GM18508 (cell line): ENCODE measurements around the gene SRRM3.
"Not testable (repeated sequence)": the region's sequence is repeated elsewhere in the genome, so short reads cannot be mapped to it uniquely, and the experiment has no call there.

Source experiments
- ATAC-seq: cut with Tn5 transposase; IDR thresholded peaks from one replicate; pipeline ENCODE4 v1.9.1; 2021; ENCODE audit warnings: moderate number of reproducible peaks; ENCODE audit not compliant: insufficient read depth, unreplicated experiment

SRRM3 gene

DNA sequence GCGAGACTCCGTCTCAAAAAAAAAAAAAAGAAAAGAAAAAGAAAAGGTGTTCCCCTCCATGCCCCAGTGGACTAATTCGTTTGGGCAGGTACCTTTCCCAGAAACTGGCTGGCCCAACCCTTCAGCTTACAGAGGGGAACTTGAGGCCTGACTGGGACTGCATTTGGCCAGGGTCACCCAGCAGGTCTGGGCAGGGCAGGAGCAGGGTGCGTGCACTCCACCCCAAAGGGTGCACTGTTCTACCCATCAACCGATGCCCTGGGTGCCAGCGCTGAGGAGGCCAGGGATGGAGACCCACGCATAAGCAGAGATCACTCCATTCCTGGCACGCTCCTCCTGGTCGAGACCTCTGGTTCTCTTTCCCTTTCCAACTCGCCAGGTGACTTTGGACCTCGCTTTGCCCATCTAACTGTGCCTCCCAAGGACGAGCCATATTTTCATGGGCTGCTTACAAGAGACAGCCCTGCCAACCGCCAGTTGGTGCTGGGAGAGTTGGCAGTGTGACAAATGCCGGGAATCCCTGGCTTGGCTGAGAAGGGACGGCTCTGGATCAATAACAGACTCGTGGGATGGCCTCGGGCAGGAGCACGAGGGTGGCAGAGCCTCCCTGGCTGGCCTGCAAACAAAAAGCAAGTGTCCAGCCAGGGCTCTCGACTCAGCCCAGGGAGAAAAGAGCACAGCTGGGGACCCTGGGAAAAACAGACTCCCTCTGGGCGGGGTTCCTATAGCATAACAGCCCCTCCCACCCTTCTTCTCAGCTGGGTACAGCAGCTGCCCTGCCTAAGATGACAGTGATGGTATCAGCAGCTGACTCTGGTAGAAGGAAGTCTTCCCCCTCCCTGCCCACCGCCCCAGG is 108.6 kb downstream of the SRRM3 start:
- no peak for ATAC-seq

DNA sequence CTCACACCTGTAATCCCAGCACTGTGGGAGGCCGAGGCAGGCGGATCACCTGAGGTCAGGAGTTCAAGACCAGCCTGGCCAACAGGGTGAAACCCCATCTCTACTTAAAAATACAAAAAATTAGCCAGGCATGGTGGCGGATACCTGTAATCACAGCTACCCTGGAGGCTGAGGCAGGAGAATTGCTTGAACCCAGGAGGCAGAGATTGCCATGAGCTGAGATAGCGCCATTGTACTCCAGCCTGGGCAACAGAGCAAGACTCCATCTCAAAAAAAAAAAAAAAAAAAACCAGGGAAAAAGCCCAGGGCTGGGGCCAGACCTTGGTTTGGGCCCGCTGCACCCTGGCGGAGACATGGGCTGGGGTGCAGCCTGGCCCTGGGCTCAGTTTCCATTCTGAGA is 110.1 kb downstream of the SRRM3 start:
- ATAC-seq = not testable (repeated sequence)

- no peak for ATAC-seq
Measured at GRCh38 chr7:76314042-76314721, 112.5 kb downstream of the SRRM3 start.

DNA sequence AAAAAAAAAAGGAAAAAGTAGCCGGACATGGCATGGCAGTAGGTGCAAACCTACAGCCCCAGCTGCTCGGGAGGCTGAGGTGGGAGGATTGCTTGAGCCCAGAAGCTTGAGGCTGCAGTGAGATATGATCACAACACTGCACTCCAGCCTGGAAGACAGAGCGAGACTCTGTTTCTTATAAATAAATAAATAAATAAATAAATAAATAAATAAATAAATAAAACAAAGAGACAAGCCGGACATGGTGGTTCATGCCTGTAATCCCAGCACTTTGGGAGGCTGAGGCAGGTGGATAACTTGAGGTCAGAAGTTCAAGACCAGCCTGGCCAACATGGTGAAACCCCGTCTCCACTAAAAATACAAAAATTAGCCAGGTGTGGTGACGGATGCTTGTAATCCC is 113.0 kb downstream of the SRRM3 start:
- ATAC-seq = not testable (repeated sequence)

GRCh38 chr7:76315364-76315763 is 113.7 kb downstream of the SRRM3 start:
- ATAC-seq = no peak

DNA sequence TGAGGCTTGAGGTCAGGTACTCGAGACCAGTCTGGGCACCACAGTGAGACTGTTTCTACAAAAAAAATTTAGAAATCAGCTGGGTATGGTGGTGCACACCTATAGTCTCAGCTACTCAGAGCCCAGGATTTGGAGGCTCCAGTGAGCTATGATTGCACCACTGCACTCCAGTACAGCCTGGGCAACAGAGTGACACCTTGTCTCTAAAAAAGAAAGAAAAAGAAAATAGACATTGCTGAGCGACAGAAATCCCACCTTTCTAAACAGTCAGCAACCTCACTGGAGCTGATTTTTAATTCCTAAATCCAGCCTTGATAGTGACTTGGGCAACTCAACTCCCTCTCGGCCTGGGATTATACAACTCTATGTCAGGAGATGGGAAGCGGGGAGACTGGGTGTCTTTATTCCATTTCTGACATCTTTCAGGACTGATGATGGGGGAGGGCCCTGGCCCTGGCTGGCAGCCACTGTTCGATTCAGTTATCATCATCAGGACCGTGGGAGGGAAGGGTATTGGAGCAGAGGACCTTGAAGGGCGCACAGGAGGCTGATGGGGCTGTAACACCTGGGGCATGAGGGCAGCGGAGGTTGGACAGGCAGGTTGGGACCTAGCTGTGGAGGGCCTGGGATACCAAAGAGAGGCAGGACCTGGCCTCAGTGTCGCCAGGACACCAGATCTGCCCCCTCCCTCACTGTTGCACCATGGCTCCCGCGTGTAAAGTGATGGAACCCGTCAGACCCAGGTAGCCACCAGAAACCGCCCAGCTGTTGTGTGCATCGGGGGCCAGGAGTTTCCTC is 115.5 kb downstream of the SRRM3 start:
- no peak for ATAC-seq

- peak; percentile 76 for ATAC-seq
Measured at GRCh38 chr7:76317782-76318487, 116.2 kb downstream of the SRRM3 start.

GRCh38 chr7:76318488-76319353 is 117.0 kb downstream of the SRRM3 start:
- ATAC-seq = peak; percentile 37

GRCh38 chr7:76325092-76325491 is 123.4 kb downstream of the SRRM3 start:
- no peak for ATAC-seq

DNA sequence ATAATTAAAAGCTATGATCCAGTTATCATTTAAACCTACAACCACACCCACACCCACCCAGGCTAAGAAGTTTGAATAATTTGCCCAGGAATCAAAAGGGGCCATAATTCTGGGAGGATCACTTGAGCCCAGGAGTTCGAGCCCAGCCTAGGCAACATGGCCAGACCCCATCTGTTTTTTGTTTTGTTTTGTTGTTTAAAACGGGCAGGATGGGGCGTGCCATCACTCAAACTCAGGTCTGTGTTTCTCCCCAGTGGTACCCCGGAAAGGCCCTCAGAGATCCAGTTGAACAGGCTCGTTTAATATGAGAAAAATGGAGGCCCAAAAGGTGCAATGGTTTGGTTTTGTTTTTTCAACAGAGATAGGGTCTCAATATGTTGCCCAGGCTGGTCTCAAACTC is 124.1 kb downstream of the SRRM3 start:
- ATAC-seq = no peak

DNA sequence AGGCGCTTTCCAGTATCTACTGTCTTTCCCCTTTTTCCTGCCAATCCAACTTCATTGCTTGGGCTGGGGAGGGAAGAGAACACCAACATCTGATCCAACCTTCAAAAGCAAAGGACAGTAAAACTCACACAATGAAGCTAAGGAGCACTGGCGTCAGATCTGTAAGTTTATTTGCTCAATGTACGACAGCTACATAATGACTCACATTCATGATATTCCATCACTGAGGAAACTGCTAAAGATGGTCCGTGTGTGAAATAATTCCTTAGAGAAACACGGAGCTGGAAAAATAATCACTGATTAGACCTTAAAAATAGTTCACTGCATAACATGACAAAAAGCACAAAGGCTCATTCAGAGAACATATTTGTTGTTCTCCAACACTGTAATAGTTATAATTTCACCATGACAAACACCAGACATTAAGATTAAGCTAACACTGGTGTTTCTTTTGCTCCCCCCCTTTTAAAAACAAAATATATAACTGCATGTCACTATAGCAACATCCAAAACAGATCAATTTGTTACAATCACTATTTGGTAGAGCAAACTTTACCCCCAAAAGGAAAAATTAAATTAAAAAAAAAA is 125.0 kb downstream of the SRRM3 start:
- no peak for ATAC-seq

GRCh38 chr7:76327610-76328009 is 125.9 kb downstream of the SRRM3 start:
- no peak for ATAC-seq

DNA sequence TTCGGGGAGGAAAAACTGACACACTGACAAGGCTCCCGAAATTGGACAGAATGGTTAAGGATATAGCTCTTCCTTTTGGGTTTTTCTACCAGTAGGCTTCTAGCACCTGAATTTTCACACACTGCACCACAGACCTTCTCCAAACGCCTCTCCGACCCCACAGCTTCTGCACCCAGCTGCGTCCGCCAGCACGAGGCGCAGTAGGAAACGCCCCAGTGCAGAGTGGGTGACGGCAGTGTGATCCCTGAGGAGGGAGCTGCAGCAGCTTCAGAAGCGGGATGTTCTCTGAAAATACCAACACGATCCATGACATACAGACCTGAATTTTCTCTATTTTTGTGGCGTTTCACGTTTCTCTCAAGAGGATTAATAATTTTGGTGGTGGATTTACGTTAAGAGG is 126.7 kb downstream of the SRRM3 start:
- ATAC-seq = no peak

DNA sequence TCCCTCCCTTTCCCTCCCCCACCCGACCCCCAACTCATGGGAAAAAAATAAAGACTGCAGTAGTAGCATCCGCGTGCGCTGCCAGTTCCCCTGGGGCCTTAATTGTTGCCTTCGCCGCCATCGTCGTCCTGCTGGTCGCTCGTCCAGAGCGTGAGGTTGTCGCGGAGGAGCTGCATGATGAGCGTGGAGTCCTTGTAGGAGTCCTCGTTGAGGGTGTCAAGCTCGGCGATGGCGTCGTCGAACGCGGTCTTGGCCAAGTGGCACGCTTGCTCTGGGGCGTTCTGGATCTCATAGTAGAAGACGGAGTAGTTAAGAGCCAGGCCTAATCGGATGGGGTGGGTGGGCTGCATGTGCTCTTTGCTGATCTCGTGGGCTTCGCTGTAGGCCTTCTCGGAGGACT is 127.8 kb downstream of the SRRM3 start:
- ATAC-seq = no peak

DNA sequence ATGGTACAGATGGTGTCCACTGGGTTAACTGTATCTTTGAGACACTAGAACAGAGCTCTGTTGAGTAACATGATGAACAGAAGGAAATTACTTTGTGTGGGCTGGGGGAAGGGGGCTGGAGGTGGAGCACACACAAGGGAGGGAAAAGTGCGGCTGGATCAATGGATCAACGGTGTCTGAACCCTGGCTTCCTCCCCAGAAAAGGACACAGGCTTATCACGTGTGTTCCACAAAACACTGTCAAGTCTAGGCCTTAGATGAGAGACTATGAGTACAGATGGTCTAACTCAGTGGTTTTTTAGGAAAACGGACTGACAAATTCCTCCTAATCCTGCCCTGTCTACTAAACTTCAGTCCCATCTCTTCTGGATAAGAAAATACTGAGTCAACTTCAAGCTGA is 128.6 kb downstream of the SRRM3 start:
- no peak for ATAC-seq

- ATAC-seq = no peak
Measured at GRCh38 chr7:76330673-76331072, 129.0 kb downstream of the SRRM3 start.

DNA sequence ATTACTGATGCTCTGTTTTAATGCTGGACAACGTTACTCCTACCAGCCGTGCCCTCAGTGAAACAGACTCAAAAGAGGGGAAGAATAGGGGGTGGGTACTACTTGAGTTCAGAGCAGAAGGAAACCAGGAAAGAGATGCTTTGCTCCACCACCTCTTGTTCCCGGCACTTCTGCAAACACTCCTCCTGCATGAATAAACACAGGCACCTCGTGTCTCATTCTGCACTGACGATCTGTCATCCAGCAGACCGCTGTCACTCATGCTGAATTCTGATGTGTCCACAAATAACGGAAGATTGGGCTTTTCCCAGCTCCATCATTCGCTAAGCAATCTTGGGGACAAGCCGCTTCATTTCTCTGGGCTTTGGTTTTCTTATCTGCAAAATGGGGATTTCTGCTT is 130.4 kb downstream of the SRRM3 start:
- no peak for ATAC-seq

DNA sequence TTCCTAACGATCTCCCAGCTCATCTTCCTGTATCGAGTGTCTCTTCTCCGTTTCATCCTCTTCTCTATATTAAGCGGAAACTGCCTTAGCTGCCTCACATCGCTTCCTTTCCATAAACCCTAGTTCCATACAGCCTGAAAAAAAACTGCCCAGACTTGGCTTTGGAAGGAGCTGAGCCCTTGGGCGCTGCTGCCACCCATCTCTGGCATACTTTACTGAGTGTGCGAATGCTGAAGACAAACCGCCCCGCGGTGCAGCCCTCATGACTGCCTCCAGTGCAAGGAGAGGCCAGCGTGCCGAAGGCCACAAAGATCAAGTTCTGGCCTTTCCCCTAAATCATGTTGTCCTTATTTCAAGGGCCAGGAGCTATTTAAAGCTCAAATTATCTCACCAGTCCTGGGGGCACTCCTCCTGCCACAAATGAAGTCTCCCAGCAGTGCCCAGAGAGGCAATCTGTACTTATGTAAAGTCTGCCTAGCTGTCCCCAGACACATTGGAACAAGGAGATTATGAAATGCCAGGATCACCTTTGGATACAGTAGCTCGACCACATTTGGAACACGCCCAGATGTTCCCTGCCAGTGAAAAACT is 131.9 kb downstream of the SRRM3 start:
- ATAC-seq = no peak
